ENCODE data around the gene TLK1.

Gene TLK1

DNA sequence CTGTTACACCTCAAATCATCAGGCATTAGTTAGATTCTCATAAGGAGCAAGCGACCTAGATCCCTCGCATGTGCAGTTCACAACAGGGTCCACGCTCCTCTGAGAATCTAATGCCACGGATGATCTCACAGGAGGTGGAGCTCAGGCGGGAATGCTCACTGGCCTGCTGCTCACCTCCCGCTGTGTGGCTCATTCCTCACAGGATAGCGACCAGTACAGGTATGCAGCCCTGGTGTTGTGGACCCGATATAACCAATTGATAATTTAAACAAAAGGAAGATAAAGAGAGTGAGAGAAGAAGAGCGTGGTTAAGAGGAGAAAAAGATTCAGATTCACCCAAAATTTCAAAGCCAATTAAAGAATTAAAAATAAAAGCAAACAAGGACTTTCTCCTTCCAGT is 20.8 kb downstream of the TLK1 start:
- DNase-seq (ENCODE audit: low read depth in 1 of 2, low spot score in 1 of 2) = no peak
- no peak for TF ChIP-seq GABPA (IDR thresholded peaks at IDR 0.05; ENCODE audit: low read depth)
- TF ChIP-seq, protein P1, sequence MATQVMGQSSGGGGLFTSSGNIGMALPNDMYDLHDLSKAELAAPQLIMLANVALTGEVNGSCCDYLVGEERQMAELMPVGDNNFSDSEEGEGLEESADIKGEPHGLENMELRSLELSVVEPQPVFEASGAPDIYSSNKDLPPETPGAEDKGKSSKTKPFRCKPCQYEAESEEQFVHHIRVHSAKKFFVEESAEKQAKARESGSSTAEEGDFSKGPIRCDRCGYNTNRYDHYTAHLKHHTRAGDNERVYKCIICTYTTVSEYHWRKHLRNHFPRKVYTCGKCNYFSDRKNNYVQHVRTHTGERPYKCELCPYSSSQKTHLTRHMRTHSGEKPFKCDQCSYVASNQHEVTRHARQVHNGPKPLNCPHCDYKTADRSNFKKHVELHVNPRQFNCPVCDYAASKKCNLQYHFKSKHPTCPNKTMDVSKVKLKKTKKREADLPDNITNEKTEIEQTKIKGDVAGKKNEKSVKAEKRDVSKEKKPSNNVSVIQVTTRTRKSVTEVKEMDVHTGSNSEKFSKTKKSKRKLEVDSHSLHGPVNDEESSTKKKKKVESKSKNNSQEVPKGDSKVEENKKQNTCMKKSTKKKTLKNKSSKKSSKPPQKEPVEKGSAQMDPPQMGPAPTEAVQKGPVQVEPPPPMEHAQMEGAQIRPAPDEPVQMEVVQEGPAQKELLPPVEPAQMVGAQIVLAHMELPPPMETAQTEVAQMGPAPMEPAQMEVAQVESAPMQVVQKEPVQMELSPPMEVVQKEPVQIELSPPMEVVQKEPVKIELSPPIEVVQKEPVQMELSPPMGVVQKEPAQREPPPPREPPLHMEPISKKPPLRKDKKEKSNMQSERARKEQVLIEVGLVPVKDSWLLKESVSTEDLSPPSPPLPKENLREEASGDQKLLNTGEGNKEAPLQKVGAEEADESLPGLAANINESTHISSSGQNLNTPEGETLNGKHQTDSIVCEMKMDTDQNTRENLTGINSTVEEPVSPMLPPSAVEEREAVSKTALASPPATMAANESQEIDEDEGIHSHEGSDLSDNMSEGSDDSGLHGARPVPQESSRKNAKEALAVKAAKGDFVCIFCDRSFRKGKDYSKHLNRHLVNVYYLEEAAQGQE (IDR thresholded peaks at IDR 0.05; ENCODE audit: insufficient replicate concordance, low read depth) = no peak
- TF ChIP-seq, protein P2, sequence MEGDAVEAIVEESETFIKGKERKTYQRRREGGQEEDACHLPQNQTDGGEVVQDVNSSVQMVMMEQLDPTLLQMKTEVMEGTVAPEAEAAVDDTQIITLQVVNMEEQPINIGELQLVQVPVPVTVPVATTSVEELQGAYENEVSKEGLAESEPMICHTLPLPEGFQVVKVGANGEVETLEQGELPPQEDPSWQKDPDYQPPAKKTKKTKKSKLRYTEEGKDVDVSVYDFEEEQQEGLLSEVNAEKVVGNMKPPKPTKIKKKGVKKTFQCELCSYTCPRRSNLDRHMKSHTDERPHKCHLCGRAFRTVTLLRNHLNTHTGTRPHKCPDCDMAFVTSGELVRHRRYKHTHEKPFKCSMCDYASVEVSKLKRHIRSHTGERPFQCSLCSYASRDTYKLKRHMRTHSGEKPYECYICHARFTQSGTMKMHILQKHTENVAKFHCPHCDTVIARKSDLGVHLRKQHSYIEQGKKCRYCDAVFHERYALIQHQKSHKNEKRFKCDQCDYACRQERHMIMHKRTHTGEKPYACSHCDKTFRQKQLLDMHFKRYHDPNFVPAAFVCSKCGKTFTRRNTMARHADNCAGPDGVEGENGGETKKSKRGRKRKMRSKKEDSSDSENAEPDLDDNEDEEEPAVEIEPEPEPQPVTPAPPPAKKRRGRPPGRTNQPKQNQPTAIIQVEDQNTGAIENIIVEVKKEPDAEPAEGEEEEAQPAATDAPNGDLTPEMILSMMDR (IDR thresholded peaks at IDR 0.05; ENCODE audit: insufficient read depth, low read length) = no peak
- TF ChIP-seq SPI1 (IDR thresholded peaks at IDR 0.05; ENCODE audit: borderline replicate concordance, low read depth) = no peak
- TF ChIP-seq POLR2AphosphoS5 (IDR thresholded peaks at IDR 0.05; ENCODE audit: low read depth) = no peak
- no peak overlapping the region for H3K27ac ChIP-seq (replicated peaks)
- H3K4me3 ChIP-seq (replicated peaks; ENCODE audit: insufficient read depth, low read length) = no peak overlapping the region
- H3K27me3 ChIP-seq (ENCODE audit: insufficient read depth, poor library complexity, severe bottlenecking) = no peaks in the 10 kb centered on the region

DNA sequence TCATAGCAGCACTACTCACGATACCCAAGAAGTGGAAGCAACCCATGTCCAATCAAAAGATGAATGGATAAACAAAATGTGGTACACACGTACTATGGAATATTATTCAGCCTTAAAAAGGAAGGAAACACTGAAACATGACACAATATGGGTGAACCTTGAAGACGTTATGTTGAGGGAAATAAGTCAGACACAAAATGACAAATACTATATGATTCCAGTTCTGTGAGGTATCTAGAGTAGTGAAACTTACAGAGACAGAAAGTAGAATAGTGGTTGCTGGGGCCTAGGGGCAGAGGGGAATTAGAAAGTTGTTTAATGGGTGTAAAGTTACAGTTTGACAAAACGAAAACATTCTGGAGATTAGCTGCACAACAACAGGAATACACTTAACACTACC is 24.7 kb downstream of the TLK1 start:
- no peak for TF ChIP-seq POLR2AphosphoS5 (IDR thresholded peaks at IDR 0.05; ENCODE audit: low read depth)
- TF ChIP-seq, protein P1 (IDR thresholded peaks at IDR 0.05; ENCODE audit: insufficient replicate concordance, low read depth) = no peak
- no peak for TF ChIP-seq SPI1 (IDR thresholded peaks at IDR 0.05; ENCODE audit: borderline replicate concordance, low read depth)
- TF ChIP-seq GABPA (IDR thresholded peaks at IDR 0.05; ENCODE audit: low read depth) = no peak
- TF ChIP-seq, protein P2 (IDR thresholded peaks at IDR 0.05; ENCODE audit: insufficient read depth, low read length) = no peak
- no peaks in the 10 kb centered on the region for H3K27me3 ChIP-seq (ENCODE audit: insufficient read depth, poor library complexity, severe bottlenecking)
- no peak overlapping the region for H3K27ac ChIP-seq (replicated peaks)
- no peak overlapping the region for H3K4me3 ChIP-seq (replicated peaks; ENCODE audit: insufficient read depth, low read length)
- no peak for DNase-seq (ENCODE audit: low read depth in 1 of 2, low spot score in 1 of 2)

DNA sequence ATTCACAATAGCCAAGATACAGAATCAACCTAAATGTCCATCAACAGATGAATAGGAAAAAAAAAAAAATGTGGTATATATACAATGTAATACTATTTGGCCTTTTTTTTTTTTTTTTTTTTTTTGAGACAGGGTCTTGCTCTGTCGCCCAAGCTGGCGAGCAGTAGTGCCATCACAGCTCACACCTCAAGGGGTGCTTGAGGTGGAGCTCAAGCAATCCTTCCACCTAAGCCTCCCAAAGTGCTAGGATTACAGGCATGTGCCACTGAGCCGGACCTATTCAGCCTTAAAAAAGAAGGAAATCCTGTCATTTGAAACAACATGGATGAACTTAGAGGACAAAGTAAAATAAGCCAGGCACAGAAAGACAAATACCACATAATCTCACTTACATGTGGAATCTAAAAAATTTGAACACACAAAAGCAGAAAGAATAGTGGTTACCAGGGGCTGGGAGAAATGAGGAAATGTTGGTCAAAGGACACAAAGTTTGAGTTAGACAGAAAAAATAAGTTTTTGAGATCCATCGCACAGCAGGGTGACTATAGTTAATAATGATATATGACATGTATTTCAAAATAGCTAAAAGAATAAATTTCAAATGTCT is 26.0 kb downstream of the TLK1 start:
- no peak; the same call in 1 of the 2 replicates for TF ChIP-seq SPI1 (IDR thresholded peaks at IDR 0.05; ENCODE audit: borderline replicate concordance, low read depth)
- no peak for DNase-seq (ENCODE audit: low read depth in 1 of 2, low spot score in 1 of 2)
- no peaks in the 10 kb centered on the region for H3K27me3 ChIP-seq (ENCODE audit: insufficient read depth, poor library complexity, severe bottlenecking)

DNA sequence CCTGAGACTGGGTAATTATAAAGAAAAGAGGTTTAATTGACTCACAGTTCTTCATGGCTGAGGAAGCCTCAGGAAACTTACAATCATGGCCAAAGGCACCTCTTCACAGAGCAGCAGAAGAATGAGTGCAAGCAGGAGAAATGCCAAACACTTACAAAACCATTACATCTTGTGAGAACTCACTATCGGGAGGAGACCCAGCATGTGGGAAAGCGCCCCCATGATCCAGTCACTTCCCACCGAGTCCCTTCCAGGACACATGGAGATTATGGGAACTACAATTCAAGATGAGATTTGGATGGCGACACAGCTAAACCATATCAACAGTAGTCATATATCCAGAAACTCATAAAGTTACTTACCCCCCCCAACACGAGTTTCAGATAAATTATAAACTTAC is 28.6 kb downstream of the TLK1 start:
- Histone ChIP-seq H3K4me3 (replicated peaks; ENCODE audit: insufficient read depth, low read length) (no peak overlapping the region), H3K27me3 (ENCODE audit: insufficient read depth, poor library complexity, severe bottlenecking) (no peaks in the 10 kb centered on the region), H3K27ac (replicated peaks) (no peak overlapping the region)
- TF ChIP-seq, protein P2 (IDR thresholded peaks at IDR 0.05; ENCODE audit: insufficient read depth, low read length) = no peak
- TF ChIP-seq, protein P1 (IDR thresholded peaks at IDR 0.05; ENCODE audit: insufficient replicate concordance, low read depth) = no peak
- DNase-seq (ENCODE audit: low read depth in 1 of 2, low spot score in 1 of 2) = no peak

More for the DNA sequence above, 26.0 kb downstream of the TLK1 start:
- H3K27ac ChIP-seq (replicated peaks) = no peak overlapping the region
- H3K4me3 ChIP-seq (replicated peaks; ENCODE audit: insufficient read depth, low read length) = no peak overlapping the region

Measured in HL-60 (cell line).